Measurements from ENCODE around the gene POLQ. TPM values are rescaled to one million over a fixed set of nuclear protein-coding genes. Genes with fewer than 3 reads are reported as not detected.
"Not testable (repeated sequence)": the region's sequence is repeated elsewhere in the genome, so short reads cannot be mapped to it uniquely, and the experiment has no call there.

POLQ gene
- total RNA-seq (2022) (15.4 and 17.2 TPM in 2 replicates), Bru-seq, nascent RNA (percentile 79 among the genes with signal in this experiment), BruChase-seq, experiment 1, labeled RNA remaining after a 2-hour chase (percentile 84 among the genes with signal in this experiment), BruChase-seq, experiment 2, labeled RNA remaining after a 6-hour chase (percentile 77 among the genes with signal in this experiment)
- long read RNA-seq, partial matches to known transcripts: 2 of 2 reads
- long read RNA-seq, other reads (novel, unspliced or antisense): 0 of 2 reads

DNA sequence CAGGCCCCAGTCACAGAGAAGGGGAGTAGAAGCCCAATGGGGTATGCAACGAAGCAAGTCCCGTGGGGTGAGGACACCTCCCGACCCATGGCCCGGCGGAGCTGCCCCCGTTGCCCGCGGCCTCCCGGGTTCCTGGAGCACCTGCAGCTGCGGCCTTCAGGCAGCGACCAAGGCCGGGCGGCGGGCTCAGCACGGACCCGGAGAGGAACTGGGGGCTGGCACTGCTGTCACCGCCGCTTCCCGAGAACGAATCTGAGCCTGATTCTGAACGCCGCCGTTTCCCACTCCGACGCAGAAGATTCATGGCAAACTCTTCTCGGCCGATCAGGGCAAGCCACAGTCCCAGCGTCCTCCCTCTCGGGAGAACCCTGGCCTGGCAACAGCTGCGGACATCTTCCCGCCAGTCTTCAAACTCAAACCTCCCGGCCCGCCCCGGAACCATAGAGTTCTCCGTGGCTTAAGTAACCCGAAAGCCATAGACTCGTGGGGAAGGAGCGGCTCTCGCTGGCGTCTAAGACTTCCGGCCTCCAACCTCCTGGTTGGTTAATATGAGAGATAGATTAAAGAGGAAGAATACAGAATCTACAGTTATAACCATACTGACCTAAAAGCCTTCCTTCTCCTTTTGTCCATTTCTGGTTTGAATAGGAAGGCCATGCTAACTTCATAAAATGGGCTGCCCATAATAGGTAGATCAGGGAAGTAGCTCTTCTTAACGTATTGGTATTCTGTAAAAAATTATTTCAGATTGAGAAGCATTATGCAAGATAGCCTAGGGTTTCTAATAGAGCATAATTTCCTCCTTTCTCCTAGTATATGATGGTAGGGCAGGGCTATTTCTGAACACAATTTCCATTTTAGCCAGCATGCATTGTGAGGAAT, at the start of gene POLQ:
TSS of gene POLQ (minus strand) at position 415 of the 882 bp plus-strand sequence. CDS start at position 304, 111 bp downstream.
- peaks cover 34% of the 10 kb centered on the region for H3K36me3 Mint-ChIP-seq (ENCODE audit: insufficient read depth, unreplicated experiment)
- H3K27me3 Mint-ChIP-seq (ENCODE audit: insufficient read depth, unreplicated experiment): no peaks in the 10 kb centered on the region
- no peaks in the 10 kb centered on the region for H3K9me3 Mint-ChIP-seq (ENCODE audit: unreplicated experiment)
- H3K4me3 Mint-ChIP-seq (ENCODE audit: unreplicated experiment): peak within 1 kb of the TSS; percentile 90
- peak within 1 kb of the TSS; percentile 92 for H3K27ac Mint-ChIP-seq (ENCODE audit: unreplicated experiment)
- intact Hi-C loops (cut with micrococcal nuclease; ENCODE audit: unreplicated experiment): loop anchor here (1.0 to 5.0 kb wide), 10 partner anchors 116 to 836 kb away; partner anchors contain the start of genes EAF2, FAM162A, GOLGB1 and HCLS1
- TSS peak; percentile 65 for BruUV-seq (replicated peaks)
- Histone ChIP-seq H3K4me1 (peaks cover 5% of the 10 kb centered on the region), H3K9me3 (no peaks in the 10 kb centered on the region), H3K36me3 (ENCODE audit: control insufficient read depth, insufficient read depth, low read length) (no peaks in the 10 kb centered on the region), H3K4me3 (ENCODE audit: low read depth, low read length) (peak within 1 kb of the TSS; percentile 72), H3K27me3 (replicated peaks; ENCODE audit: control insufficient read depth, insufficient read depth, low read length) (no peaks in the 10 kb centered on the region)
- no peaks in the 10 kb centered on the region for H3K4me1 Mint-ChIP-seq (ENCODE audit: low read depth, unreplicated experiment)
- ChIA-PET POLR2A (interaction anchor here (0.6 kb wide), 1 partner anchor 18 kb away, joined by 8 read pairs; no protein-coding TSS in a partner anchor), CTCF (interaction anchor here (0.5 to 2.3 kb wide), 4 partner anchors 87 to 713 kb away, joined by 4 to 11 read pairs (median 10); no protein-coding TSS in a partner anchor)
- DNase-seq: peak; percentile 88 to 89
- TF ChIP-seq, protein P1, sequence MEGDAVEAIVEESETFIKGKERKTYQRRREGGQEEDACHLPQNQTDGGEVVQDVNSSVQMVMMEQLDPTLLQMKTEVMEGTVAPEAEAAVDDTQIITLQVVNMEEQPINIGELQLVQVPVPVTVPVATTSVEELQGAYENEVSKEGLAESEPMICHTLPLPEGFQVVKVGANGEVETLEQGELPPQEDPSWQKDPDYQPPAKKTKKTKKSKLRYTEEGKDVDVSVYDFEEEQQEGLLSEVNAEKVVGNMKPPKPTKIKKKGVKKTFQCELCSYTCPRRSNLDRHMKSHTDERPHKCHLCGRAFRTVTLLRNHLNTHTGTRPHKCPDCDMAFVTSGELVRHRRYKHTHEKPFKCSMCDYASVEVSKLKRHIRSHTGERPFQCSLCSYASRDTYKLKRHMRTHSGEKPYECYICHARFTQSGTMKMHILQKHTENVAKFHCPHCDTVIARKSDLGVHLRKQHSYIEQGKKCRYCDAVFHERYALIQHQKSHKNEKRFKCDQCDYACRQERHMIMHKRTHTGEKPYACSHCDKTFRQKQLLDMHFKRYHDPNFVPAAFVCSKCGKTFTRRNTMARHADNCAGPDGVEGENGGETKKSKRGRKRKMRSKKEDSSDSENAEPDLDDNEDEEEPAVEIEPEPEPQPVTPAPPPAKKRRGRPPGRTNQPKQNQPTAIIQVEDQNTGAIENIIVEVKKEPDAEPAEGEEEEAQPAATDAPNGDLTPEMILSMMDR (IDR thresholded peaks at IDR 0.05; ENCODE audit: insufficient read depth in 1 of 2, low read depth in 1 of 2, low read length in 1 of 2, severe bottlenecking in 1 of 2, unreplicated experiment in 1 of 2): no peak

- CTCF ChIA-PET: no interaction called here
These were observed 49.1 kb upstream of the POLQ start for GRCh38 chr3:121594850-121595249.

GRCh38 chr3:121593806-121594205, 48.0 kb upstream of the POLQ start:
- H3K9me3 ChIP-seq; H3K27ac Mint-ChIP-seq (ENCODE audit: unreplicated experiment); H3K4me3 Mint-ChIP-seq (ENCODE audit: unreplicated experiment); BruUV-seq (replicated peaks); H3K4me1 ChIP-seq; H3K9me3 Mint-ChIP-seq (ENCODE audit: unreplicated experiment); POLR2A ChIA-PET; CTCF ChIA-PET; H3K36me3 ChIP-seq (ENCODE audit: control insufficient read depth, insufficient read depth, low read length); H3K36me3 Mint-ChIP-seq (ENCODE audit: insufficient read depth, unreplicated experiment); DNase-seq; H3K27me3 Mint-ChIP-seq (ENCODE audit: insufficient read depth, unreplicated experiment); H3K27me3 ChIP-seq (replicated peaks; ENCODE audit: control insufficient read depth, insufficient read depth, low read length); intact Hi-C loops (cut with micrococcal nuclease; ENCODE audit: unreplicated experiment); H3K4me3 ChIP-seq (ENCODE audit: low read depth, low read length); H3K4me1 Mint-ChIP-seq (ENCODE audit: low read depth, unreplicated experiment): not testable (repeated sequence)

More at GRCh38 chr3:121594850-121595249, 49.1 kb upstream of the POLQ start:
- POLR2A ChIA-PET: no interaction called here
- H3K27me3 ChIP-seq (replicated peaks; ENCODE audit: control insufficient read depth, insufficient read depth, low read length): no peaks in the 10 kb centered on the region
- no TSS peak for BruUV-seq (replicated peaks)
- H3K36me3 Mint-ChIP-seq (ENCODE audit: insufficient read depth, unreplicated experiment): no peaks in the 10 kb centered on the region
- no peaks in the 10 kb centered on the region for H3K9me3 ChIP-seq
- H3K9me3 Mint-ChIP-seq (ENCODE audit: unreplicated experiment): no peaks in the 10 kb centered on the region
- H3K27me3 Mint-ChIP-seq (ENCODE audit: insufficient read depth, unreplicated experiment): no peaks in the 10 kb centered on the region
- H3K4me3 ChIP-seq (ENCODE audit: low read depth, low read length): no peak overlapping the region
- H3K27ac Mint-ChIP-seq (ENCODE audit: unreplicated experiment): no peak overlapping the region
- DNase-seq: no peak
- TF ChIP-seq, protein P1 (IDR thresholded peaks at IDR 0.05; ENCODE audit: insufficient read depth in 1 of 2, low read depth in 1 of 2, low read length in 1 of 2, severe bottlenecking in 1 of 2, unreplicated experiment in 1 of 2): no peak
- H3K4me1 Mint-ChIP-seq (ENCODE audit: low read depth, unreplicated experiment): no peaks in the 10 kb centered on the region
- intact Hi-C loops (cut with micrococcal nuclease; ENCODE audit: unreplicated experiment): no loop called here
- H3K4me1 ChIP-seq: no peaks in the 10 kb centered on the region
- no peaks in the 10 kb centered on the region for H3K36me3 ChIP-seq (ENCODE audit: control insufficient read depth, insufficient read depth, low read length)
- no peak overlapping the region for H3K4me3 Mint-ChIP-seq (ENCODE audit: unreplicated experiment)
